H9 (cell line): ENCODE data around the gene IDUA. TPM values are rescaled to one million over a fixed set of nuclear protein-coding genes. Genes with fewer than 3 reads are reported as not detected.

Source experiments
- DNase-seq: peaks from one replicate; pipeline ENCODE4 v3.0.0-alpha.2; 2017
- H2AFZ ChIP-seq: one replicate; pipeline ENCODE4 v1.6.1; 2013; ENCODE audit warnings: mild to moderate bottlenecking, low read length, control low read depth, moderate library complexity
- H2AK5ac ChIP-seq: 2 replicates; pipeline ENCODE4 v1.6.1; 2013; ENCODE audit warnings: low read length, control low read depth, mixed read lengths; ENCODE audit not compliant: insufficient read length
- H2BK120ac ChIP-seq: one replicate; pipeline ENCODE4 v1.6.1; 2013; ENCODE audit warnings: low read depth, mild to moderate bottlenecking, low read length, control low read depth, inconsistent platforms; ENCODE audit not compliant: poor library complexity, severe bottlenecking
- H2BK12ac ChIP-seq: 2 replicates; pipeline ENCODE4 v1.6.1; 2013; ENCODE audit warnings: low read length, control low read depth, mixed read lengths, low read depth; ENCODE audit not compliant: insufficient read length
- H2BK15ac ChIP-seq: 2 replicates; pipeline ENCODE4 v1.6.1; 2013; ENCODE audit warnings: low read depth, low read length, control low read depth
- H2BK20ac ChIP-seq: one replicate; pipeline ENCODE4 v1.6.1; 2013; ENCODE audit warnings: low read depth, mild to moderate bottlenecking, low read length, control low read depth, inconsistent platforms; ENCODE audit not compliant: poor library complexity, severe bottlenecking
- H2BK5ac ChIP-seq: 2 replicates; pipeline ENCODE4 v1.6.1; 2013; ENCODE audit warnings: low read length, control low read depth, mixed read lengths; ENCODE audit not compliant: insufficient read length
- H3K14ac ChIP-seq: 2 replicates; pipeline ENCODE4 v1.6.1; 2013; ENCODE audit warnings: low read length, control low read depth; ENCODE audit not compliant: insufficient read depth
- H3K18ac ChIP-seq: 2 replicates; pipeline ENCODE4 v1.6.1; 2013; ENCODE audit warnings: low read depth, mild to moderate bottlenecking, mixed read lengths, low read length, control low read depth; ENCODE audit not compliant: insufficient read length
- H3K23ac ChIP-seq: 2 replicates; pipeline ENCODE4 v1.6.1; 2013; ENCODE audit warnings: low read length, control low read depth, mixed read lengths, low read depth; ENCODE audit not compliant: insufficient read length
- H3K23me2 ChIP-seq: 2 replicates; pipeline ENCODE4 v1.6.1; 2013; ENCODE audit warnings: low read depth, mild to moderate bottlenecking, mixed read lengths, low read length, control low read depth; ENCODE audit not compliant: insufficient read length, poor library complexity, severe bottlenecking
- H3K27ac ChIP-seq: 2 replicates; pipeline ENCODE4 v1.5.1; 2013; ENCODE audit warnings: low read length, control low read depth, mixed read lengths, low read depth; ENCODE audit not compliant: insufficient read length
- H3K27me3 ChIP-seq: 2 replicates; pipeline ENCODE4 v1.6.1; 2013; ENCODE audit warnings: low read length, control low read depth, inconsistent platforms; ENCODE audit not compliant: insufficient read depth
- H3K4ac ChIP-seq: 2 replicates; pipeline ENCODE4 v1.6.1; 2013; ENCODE audit warnings: low read depth, mild to moderate bottlenecking, control low read depth, inconsistent platforms, low read length, moderate library complexity
- H3K4me1 ChIP-seq: 2 replicates; pipeline ENCODE4 v1.6.1; 2013; ENCODE audit warnings: low read length, control low read depth, inconsistent platforms; ENCODE audit not compliant: insufficient read depth
- H3K4me2 ChIP-seq: 2 replicates; pipeline ENCODE4 v1.6.1; 2013; ENCODE audit warnings: low read length, control low read depth, mixed read lengths; ENCODE audit not compliant: insufficient read length, insufficient read depth
- H3K56ac ChIP-seq: 2 replicates; pipeline ENCODE4 v1.6.1; 2013; ENCODE audit warnings: low read depth, mild to moderate bottlenecking, mixed read lengths, low read length, control low read depth; ENCODE audit not compliant: insufficient read length
- H3K79me1 ChIP-seq: 2 replicates; pipeline ENCODE4 v1.6.1; 2013; ENCODE audit warnings: low read depth, mild to moderate bottlenecking, moderate library complexity, low read length, control low read depth, inconsistent platforms; ENCODE audit not compliant: insufficient read depth, poor library complexity, severe bottlenecking
- H3K79me2 ChIP-seq: 2 replicates; pipeline ENCODE4 v1.6.1; 2013; ENCODE audit warnings: low read length, control low read depth, inconsistent platforms; ENCODE audit not compliant: insufficient read depth
- H3K9ac ChIP-seq: 2 replicates; pipeline ENCODE4 v1.6.1; 2013; ENCODE audit warnings: low read length, control low read depth, mixed read lengths; ENCODE audit not compliant: insufficient read length; ENCODE audit errors: extremely low read depth
- H3K9me3 ChIP-seq: one replicate; pipeline ENCODE4 v1.6.1; 2013; ENCODE audit warnings: low read depth, low read length, inconsistent platforms; ENCODE audit not compliant: control insufficient read depth
- H3T11ph ChIP-seq: one replicate; pipeline ENCODE4 v1.6.1; 2013; ENCODE audit warnings: mild to moderate bottlenecking, low read length, control low read depth, inconsistent platforms
- H4K20me1 ChIP-seq: one replicate; pipeline ENCODE4 v1.6.1; 2013; ENCODE audit not compliant: control insufficient read depth, insufficient read length, insufficient read depth
- H4K5ac ChIP-seq: 2 replicates; pipeline ENCODE4 v1.6.1; 2013; ENCODE audit warnings: low read depth, mild to moderate bottlenecking, mixed read lengths, low read length, control low read depth; ENCODE audit not compliant: insufficient read length
- H4K8ac ChIP-seq: replicated peaks from 2 replicates; pipeline ENCODE4 v1.6.1; 2013; ENCODE audit warnings: low read length, control low read depth, mixed read lengths, low read depth; ENCODE audit not compliant: insufficient read length
- H4K91ac ChIP-seq: 2 replicates; pipeline ENCODE4 v1.6.1; 2013; ENCODE audit warnings: low read depth, mild to moderate bottlenecking, moderate library complexity, mixed read lengths, low read length, control low read depth; ENCODE audit not compliant: insufficient read length
- H3K27ac Mint-ChIP-seq, 3 experiments: 2 replicates in 2 of 3; 3 replicates in 1 of 3; pipeline ENCODE4 v1.8.0; 2020 to 2021; ENCODE audit warnings: mixed read lengths in 3 of 3, mild to moderate bottlenecking in 1 of 3, moderate library complexity in 1 of 3
- H3K27me3 Mint-ChIP-seq: 2 replicates; pipeline ENCODE4 v1.8.0; 2021; ENCODE audit warnings: low read depth, mild to moderate bottlenecking, moderate library complexity, mixed read lengths
- H3K36me3 Mint-ChIP-seq, 3 experiments: 2 replicates in 2 of 3; 3 replicates in 1 of 3; pipeline ENCODE4 v1.8.0; 2020 to 2021; ENCODE audit warnings: low read depth in 3 of 3, mixed read lengths in 3 of 3; ENCODE audit not compliant: insufficient read depth in 1 of 3
- H3K4me1 Mint-ChIP-seq, 2 experiments: 2 replicates each; pipeline ENCODE4 v1.8.0; 2020; ENCODE audit warnings: mixed read lengths in 2 of 2
- H3K4me3 Mint-ChIP-seq, 2 experiments: 2 replicates in 1 of 2; 3 replicates in 1 of 2; pipeline ENCODE4 v1.8.0; 2020 to 2021; ENCODE audit warnings: mild to moderate bottlenecking in 2 of 2, mixed read lengths in 2 of 2, moderate library complexity in 1 of 2
- H3K9me3 Mint-ChIP-seq, 2 experiments: 2 replicates in 1 of 2; 3 replicates in 1 of 2; pipeline ENCODE4 v1.8.0; 2020; ENCODE audit warnings: mild to moderate bottlenecking in 2 of 2, mixed read lengths in 2 of 2, moderate library complexity in 1 of 2
- CTCF ChIP-seq: fragments of 200-600 bp; sonication (generic); conservative IDR thresholded peaks from 3 replicates; pipeline ENCODE4 v1.8.0; 2021; ENCODE audit warnings: antibody characterized with exemption, mild to moderate bottlenecking
- WGBS: extraction: QIAGEN DNeasy Blood & Tissue Kit; methylation state at CpG from one replicate; pipeline ENCODE4 v1.1.7; 2013; ENCODE audit warnings: missing lambda C conversion rate, low lambda C conversion rate, mixed read lengths; ENCODE audit not compliant: insufficient read length; ENCODE audit errors: extremely low coverage; 5-methylcytosine and 5-hydroxymethylcytosine counted together
- total RNA-seq: library from RNA; stranded (reverse); gene quantifications from 2 replicates; pipeline ENCODE4 v1.2.1, GENCODE V29; 2021

The IDUA gene
- total RNA-seq, 1 experiment from 2014 or later: 14.5 TPM

GRCh38 chr4:996030-996996 is 9.5 kb downstream of the IDUA start:
- no peak overlapping the region for H2BK5ac ChIP-seq
- H4K20me1 ChIP-seq: no peaks in the 10 kb centered on the region
- no peak overlapping the region for H3T11ph ChIP-seq
- H3K18ac ChIP-seq: no peak overlapping the region
- no peaks in the 10 kb centered on the region for H3K79me2 ChIP-seq
- no peak overlapping the region for H4K5ac ChIP-seq
- no peaks in the 10 kb centered on the region for H3K79me1 ChIP-seq
- no peak overlapping the region for H3K27ac ChIP-seq
- no peak overlapping the region for H3K23ac ChIP-seq
- TF ChIP-seq CTCF: no peak
- no peak overlapping the region for H2AFZ ChIP-seq
- Mint-ChIP-seq H3K9me3 (peaks cover 0 to 2% of the 10 kb centered on the region in 2 experiments; a peak in 1 of 5 replicates), H3K4me1 (0 out of 4 replicates have a peak, but pooled peaks cover 0 to 2% of the 10 kb centered on the region in 2 experiments), H3K27ac (no peak overlapping the region), H3K4me3 (peak overlapping the region in 1 of 2 experiments; percentile 70; a peak in 3 of 5 replicates), H3K27me3 (peaks cover 57% of the 10 kb centered on the region), H3K36me3 (no peaks in the 10 kb centered on the region)
- no peak overlapping the region for H2BK12ac ChIP-seq
- no peak overlapping the region for H3K9ac ChIP-seq
- H2AK5ac ChIP-seq: no peak overlapping the region
- H3K4me1 ChIP-seq: no peaks in the 10 kb centered on the region
- H4K91ac ChIP-seq: no peak overlapping the region
- no peak overlapping the region for H2BK120ac ChIP-seq
- H2BK15ac ChIP-seq: no peak overlapping the region
- no peak overlapping the region for H4K8ac ChIP-seq
- no peak overlapping the region for H2BK20ac ChIP-seq
- peaks cover 3% of the 10 kb centered on the region for H3K23me2 ChIP-seq
- WGBS: no CpG with 5 or more reads among the region's 15 CpGs
- H3K56ac ChIP-seq: no peak overlapping the region
- peaks cover 22% of the 10 kb centered on the region; the same call in 1 of the 2 replicates for H3K27me3 ChIP-seq
- H3K4ac ChIP-seq: no peak overlapping the region
- no peak for DNase-seq
- no peak overlapping the region for H3K4me2 ChIP-seq
- no peaks in the 10 kb centered on the region for H3K9me3 ChIP-seq
- no peak overlapping the region for H3K14ac ChIP-seq
